ENCODE results near the gene CABYR.
A peak's percentile ranks its signal among the peaks of the same experiment; 100 is the strongest.
"Not testable (repeated sequence)": the region's sequence is repeated elsewhere in the genome, so short reads cannot be mapped to it uniquely, and the experiment has no call there.

Gene CABYR

GRCh38 chr18:24127735-24128134 is 11.1 kb upstream of the CABYR start:
- DNase-seq (ENCODE audit: low read depth in 2 of 2, low spot score in 1 of 2), result no peak

GRCh38 chr18:24128700-24129099 is 10.2 kb upstream of the CABYR start:
- DNase-seq (ENCODE audit: low read depth in 2 of 2, low spot score in 1 of 2), result no peak

GRCh38 chr18:24130494-24130893 is 8.4 kb upstream of the CABYR start:
- DNase-seq (ENCODE audit: low read depth in 2 of 2, low spot score in 1 of 2), result no peak

- DNase-seq (ENCODE audit: low read depth in 2 of 2, low spot score in 1 of 2), result no peak
Measured at GRCh38 chr18:24136967-24137373, 1.9 kb upstream of the CABYR start.

- DNase-seq (ENCODE audit: low read depth in 2 of 2, low spot score in 1 of 2), result no peak
Measured at GRCh38 chr18:24138409-24138788, 463 bp upstream of the CABYR start.

GRCh38 chr18:24140697-24141096 is 1.8 kb downstream of the CABYR start:
- no peak for DNase-seq (ENCODE audit: low read depth in 2 of 2, low spot score in 1 of 2)

- no peak for DNase-seq (ENCODE audit: low read depth in 2 of 2, low spot score in 1 of 2)
Measured at GRCh38 chr18:24142376-24142775, 3.5 kb downstream of the CABYR start.

- DNase-seq (ENCODE audit: low read depth in 2 of 2, low spot score in 1 of 2), result not testable (repeated sequence)
Measured at GRCh38 chr18:24149591-24149990, 10.7 kb downstream of the CABYR start.

GRCh38 chr18:24153397-24153796 is 14.5 kb downstream of the CABYR start:
- no peak for DNase-seq (ENCODE audit: low read depth in 2 of 2, low spot score in 1 of 2)

- DNase-seq (ENCODE audit: low read depth in 2 of 2, low spot score in 1 of 2), result no peak
Measured at GRCh38 chr18:24157855-24158254, 19.0 kb downstream of the CABYR start.

GRCh38 chr18:24160086-24160485 is 21.2 kb downstream of the CABYR start:
- DNase-seq (ENCODE audit: low read depth in 2 of 2, low spot score in 1 of 2), result no peak

GRCh38 chr18:24161304-24161703 is 22.4 kb downstream of the CABYR start:
- DNase-seq (ENCODE audit: low read depth in 2 of 2, low spot score in 1 of 2), result no peak

GRCh38 chr18:24168496-24168895 is 29.6 kb downstream of the CABYR start:
- no peak for DNase-seq (ENCODE audit: low read depth in 2 of 2, low spot score in 1 of 2)

GRCh38 chr18:24170360-24170759 is 31.5 kb downstream of the CABYR start:
- DNase-seq (ENCODE audit: low read depth in 2 of 2, low spot score in 1 of 2), result no peak

GRCh38 chr18:24173997-24174396 is 35.1 kb downstream of the CABYR start:
- no peak for DNase-seq (ENCODE audit: low read depth in 2 of 2, low spot score in 1 of 2)

- DNase-seq (ENCODE audit: low read depth in 2 of 2, low spot score in 1 of 2), result peak in 1 of 2 donors; percentile 4
Measured at GRCh38 chr18:24176727-24177416, 38.0 kb downstream of the CABYR start.

- no peak for DNase-seq (ENCODE audit: low read depth in 2 of 2, low spot score in 1 of 2)
Measured at GRCh38 chr18:24177499-24178133, 38.8 kb downstream of the CABYR start.

- no peak for DNase-seq (ENCODE audit: low read depth in 2 of 2, low spot score in 1 of 2)
Measured at GRCh38 chr18:24180048-24180447, 41.2 kb downstream of the CABYR start.

- DNase-seq (ENCODE audit: low read depth in 2 of 2, low spot score in 1 of 2), result no peak
Measured at GRCh38 chr18:24181806-24182205, 42.9 kb downstream of the CABYR start.

- no peak for DNase-seq (ENCODE audit: low read depth in 2 of 2, low spot score in 1 of 2)
Measured at GRCh38 chr18:24185805-24186204, 46.9 kb downstream of the CABYR start.

- DNase-seq (ENCODE audit: low read depth in 2 of 2, low spot score in 1 of 2), result no peak
Measured at GRCh38 chr18:24187049-24187448, 48.2 kb downstream of the CABYR start.

- no peak for DNase-seq (ENCODE audit: low read depth in 2 of 2, low spot score in 1 of 2)
Measured at GRCh38 chr18:24187689-24188088, 48.8 kb downstream of the CABYR start.

GRCh38 chr18:24188120-24188519 is 49.3 kb downstream of the CABYR start:
- no peak for DNase-seq (ENCODE audit: low read depth in 2 of 2, low spot score in 1 of 2)

Measured in stimulated activated CD8-positive, alpha-beta memory T cell treated with anti-CD3 and anti-CD28 coated beads, Interleukin-4, amount 100 ng/mL, for 4 hours (primary cell).